ENCODE results near the gene RNF8. TPM values are rescaled to one million over a fixed set of nuclear protein-coding genes. Genes with fewer than 3 reads are reported as not detected.

The RNF8 gene
- total and polyA plus RNA-seq, 10 of the 15 experiments (the other 5 are each of a cell fraction or from before 2014, with no cell fraction given), result 7.8 to 30.2 (median 23.3) TPM

DNA sequence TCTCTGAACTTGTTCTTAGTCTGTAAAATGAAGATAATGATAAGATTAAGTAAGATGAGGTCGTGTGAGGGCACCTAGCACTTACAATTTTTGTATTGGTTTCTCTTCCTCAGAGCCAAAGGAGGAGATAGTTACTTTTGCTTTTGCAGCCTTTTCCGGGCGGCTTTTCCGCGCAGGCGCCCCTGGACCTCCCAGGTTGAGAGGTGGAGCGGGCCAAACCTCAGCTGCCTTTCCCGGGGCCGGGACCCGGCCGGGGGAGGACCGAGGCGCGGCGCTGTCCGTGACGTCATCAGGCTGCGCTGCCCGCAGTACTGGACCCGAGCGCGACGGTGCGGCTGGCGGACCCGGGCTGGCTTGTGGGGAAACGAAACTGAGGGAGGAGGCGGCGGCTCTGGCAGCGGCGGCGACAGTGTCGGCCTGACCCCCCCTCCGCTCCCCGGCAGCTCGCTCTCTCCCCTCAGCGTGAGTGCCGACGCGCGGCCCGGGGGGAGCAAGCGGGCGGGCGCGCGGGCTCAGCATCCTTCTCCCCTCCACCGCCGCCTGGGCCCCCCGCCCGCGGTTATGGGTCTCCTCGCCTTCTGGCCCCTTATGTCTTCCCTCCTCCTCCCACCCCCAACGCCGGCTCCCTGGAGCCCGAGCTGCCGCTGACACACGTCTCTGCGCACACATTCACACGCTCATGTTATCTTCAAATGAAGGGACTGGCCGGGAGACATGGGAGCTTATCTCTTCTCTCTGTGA is 79.3 kb downstream of the RNF8 start, which contains the start of gene CMTR1 (continued):
- TF ChIP-seq SIN3A (IDR thresholded peaks at IDR 0.05; ENCODE audit: low read depth, low read length), result peak; percentile 87
- TF ChIP-seq ZNF622 (IDR thresholded peaks at IDR 0.05), result no peak
- TF ChIP-seq E2F8 (IDR thresholded peaks at IDR 0.05; ENCODE audit: low read depth, partially characterized antibody), result peak; percentile 36
- no peak for TF ChIP-seq SMARCA5 (IDR thresholded peaks at IDR 0.05)
- no peak for TF ChIP-seq FOXM1 (IDR thresholded peaks at IDR 0.05; ENCODE audit: low read depth, low read length)
- TF ChIP-seq KDM1A (IDR thresholded peaks at IDR 0.05; ENCODE audit: borderline replicate concordance), result no peak
- peak; percentile 73; the same call in 1 of the 2 replicates for TF ChIP-seq PML (IDR thresholded peaks at IDR 0.05; ENCODE audit: low read length)
- no peak for TF ChIP-seq PAX8 (IDR thresholded peaks at IDR 0.05)
- TF ChIP-seq, protein P1, sequence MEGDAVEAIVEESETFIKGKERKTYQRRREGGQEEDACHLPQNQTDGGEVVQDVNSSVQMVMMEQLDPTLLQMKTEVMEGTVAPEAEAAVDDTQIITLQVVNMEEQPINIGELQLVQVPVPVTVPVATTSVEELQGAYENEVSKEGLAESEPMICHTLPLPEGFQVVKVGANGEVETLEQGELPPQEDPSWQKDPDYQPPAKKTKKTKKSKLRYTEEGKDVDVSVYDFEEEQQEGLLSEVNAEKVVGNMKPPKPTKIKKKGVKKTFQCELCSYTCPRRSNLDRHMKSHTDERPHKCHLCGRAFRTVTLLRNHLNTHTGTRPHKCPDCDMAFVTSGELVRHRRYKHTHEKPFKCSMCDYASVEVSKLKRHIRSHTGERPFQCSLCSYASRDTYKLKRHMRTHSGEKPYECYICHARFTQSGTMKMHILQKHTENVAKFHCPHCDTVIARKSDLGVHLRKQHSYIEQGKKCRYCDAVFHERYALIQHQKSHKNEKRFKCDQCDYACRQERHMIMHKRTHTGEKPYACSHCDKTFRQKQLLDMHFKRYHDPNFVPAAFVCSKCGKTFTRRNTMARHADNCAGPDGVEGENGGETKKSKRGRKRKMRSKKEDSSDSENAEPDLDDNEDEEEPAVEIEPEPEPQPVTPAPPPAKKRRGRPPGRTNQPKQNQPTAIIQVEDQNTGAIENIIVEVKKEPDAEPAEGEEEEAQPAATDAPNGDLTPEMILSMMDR (IDR thresholded peaks at IDR 0.05 in 2 of 3, conservative IDR thresholded peaks at IDR 0.05 in 1 of 3; ENCODE audit: control insufficient read depth in 2 of 3, extremely low read depth in 1 of 3, insufficient read depth in 1 of 3, low read depth in 3 of 3, low read length in 3 of 3), result no peak
- TF ChIP-seq WRNIP1 (IDR thresholded peaks at IDR 0.05; ENCODE audit: borderline replicate concordance, low read depth, low read length), result no peak
- peak; percentile 79 for TF ChIP-seq JUND (IDR thresholded peaks at IDR 0.05; ENCODE audit: low read depth, low read length)
- no peak for TF ChIP-seq MEF2B (IDR thresholded peaks at IDR 0.05; ENCODE audit: partially characterized antibody, poor library complexity, severe bottlenecking)
- TF ChIP-seq STAT1 (conservative IDR thresholded peaks at IDR 0.05), result peak; percentile 83
- peak; percentile 90 for TF ChIP-seq POLR2A (IDR thresholded peaks at IDR 0.05; ENCODE audit: low read depth, low read length)
- TF ChIP-seq, protein P2, sequence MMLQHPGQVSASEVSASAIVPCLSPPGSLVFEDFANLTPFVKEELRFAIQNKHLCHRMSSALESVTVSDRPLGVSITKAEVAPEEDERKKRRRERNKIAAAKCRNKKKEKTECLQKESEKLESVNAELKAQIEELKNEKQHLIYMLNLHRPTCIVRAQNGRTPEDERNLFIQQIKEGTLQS (IDR thresholded peaks at IDR 0.05; ENCODE audit: borderline replicate concordance, extremely low read depth, low read depth, low read length), result peak; percentile 91; the same call in 1 of the 2 replicates
- TF ChIP-seq IRF3 (IDR thresholded peaks at IDR 0.05), result no peak
- TF ChIP-seq HCFC1 (IDR thresholded peaks at IDR 0.05; ENCODE audit: low read length), result peak; percentile 84
- peak; percentile 48; the same call in 1 of the 3 replicates for TF ChIP-seq POU2F2 (IDR thresholded peaks at IDR 0.05; ENCODE audit: borderline replicate concordance, low read depth, low read length)
- no peak for TF ChIP-seq CBX3 (IDR thresholded peaks at IDR 0.05; ENCODE audit: borderline replicate concordance, low read depth)
- TF ChIP-seq, protein P3, sequence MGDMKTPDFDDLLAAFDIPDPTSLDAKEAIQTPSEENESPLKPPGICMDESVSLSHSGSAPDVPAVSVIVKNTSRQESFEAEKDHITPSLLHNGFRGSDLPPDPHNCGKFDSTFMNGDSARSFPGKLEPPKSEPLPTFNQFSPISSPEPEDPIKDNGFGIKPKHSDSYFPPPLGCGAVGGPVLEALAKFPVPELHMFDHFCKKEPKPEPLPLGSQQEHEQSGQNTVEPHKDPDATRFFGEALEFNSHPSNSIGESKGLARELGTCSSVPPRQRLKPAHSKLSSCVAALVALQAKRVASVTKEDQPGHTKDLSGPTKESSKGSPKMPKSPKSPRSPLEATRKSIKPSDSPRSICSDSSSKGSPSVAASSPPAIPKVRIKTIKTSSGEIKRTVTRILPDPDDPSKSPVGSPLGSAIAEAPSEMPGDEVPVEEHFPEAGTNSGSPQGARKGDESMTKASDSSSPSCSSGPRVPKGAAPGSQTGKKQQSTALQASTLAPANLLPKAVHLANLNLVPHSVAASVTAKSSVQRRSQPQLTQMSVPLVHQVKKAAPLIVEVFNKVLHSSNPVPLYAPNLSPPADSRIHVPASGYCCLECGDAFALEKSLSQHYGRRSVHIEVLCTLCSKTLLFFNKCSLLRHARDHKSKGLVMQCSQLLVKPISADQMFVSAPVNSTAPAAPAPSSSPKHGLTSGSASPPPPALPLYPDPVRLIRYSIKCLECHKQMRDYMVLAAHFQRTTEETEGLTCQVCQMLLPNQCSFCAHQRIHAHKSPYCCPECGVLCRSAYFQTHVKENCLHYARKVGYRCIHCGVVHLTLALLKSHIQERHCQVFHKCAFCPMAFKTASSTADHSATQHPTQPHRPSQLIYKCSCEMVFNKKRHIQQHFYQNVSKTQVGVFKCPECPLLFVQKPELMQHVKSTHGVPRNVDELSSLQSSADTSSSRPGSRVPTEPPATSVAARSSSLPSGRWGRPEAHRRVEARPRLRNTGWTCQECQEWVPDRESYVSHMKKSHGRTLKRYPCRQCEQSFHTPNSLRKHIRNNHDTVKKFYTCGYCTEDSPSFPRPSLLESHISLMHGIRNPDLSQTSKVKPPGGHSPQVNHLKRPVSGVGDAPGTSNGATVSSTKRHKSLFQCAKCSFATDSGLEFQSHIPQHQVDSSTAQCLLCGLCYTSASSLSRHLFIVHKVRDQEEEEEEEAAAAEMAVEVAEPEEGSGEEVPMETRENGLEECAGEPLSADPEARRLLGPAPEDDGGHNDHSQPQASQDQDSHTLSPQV (IDR thresholded peaks at IDR 0.05), result no peak

Data from GM12878 (cell line).